Measurements from ENCODE around the gene DHX34. TPM values are rescaled to one million over a fixed set of nuclear protein-coding genes. Genes with fewer than 3 reads are reported as not detected.
"Not testable (repeated sequence)": the region's sequence is repeated elsewhere in the genome, so short reads cannot be mapped to it uniquely, and the experiment has no call there.

The DHX34 gene
- polyA plus RNA-seq, 3 donors = 9.9 to 10.9 (median 10.5) TPM

DNA sequence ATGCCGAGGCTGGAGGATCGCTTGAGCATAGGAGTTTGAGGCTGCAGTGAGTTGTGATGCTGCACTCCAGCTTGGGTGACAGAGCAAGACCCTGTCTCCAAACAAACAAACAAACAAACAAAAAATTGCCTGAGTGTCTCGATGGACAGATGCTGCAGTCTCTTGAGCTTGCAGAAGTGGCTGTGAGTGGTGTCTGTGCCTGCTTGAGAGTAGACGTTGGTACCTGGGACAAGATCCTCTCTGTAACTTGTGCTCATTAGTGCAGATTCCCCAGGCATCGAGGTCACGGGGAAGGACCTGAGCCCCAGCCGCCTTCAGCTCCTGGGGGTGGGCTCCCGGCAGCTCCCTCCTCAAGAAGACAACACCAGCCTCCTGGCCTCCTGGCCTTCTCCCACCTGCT is 25.7 kb upstream of the DHX34 start:
- DNase-seq (ENCODE audit: low read depth in 3 of 3, low spot score in 2 of 3) = no peak

DNA sequence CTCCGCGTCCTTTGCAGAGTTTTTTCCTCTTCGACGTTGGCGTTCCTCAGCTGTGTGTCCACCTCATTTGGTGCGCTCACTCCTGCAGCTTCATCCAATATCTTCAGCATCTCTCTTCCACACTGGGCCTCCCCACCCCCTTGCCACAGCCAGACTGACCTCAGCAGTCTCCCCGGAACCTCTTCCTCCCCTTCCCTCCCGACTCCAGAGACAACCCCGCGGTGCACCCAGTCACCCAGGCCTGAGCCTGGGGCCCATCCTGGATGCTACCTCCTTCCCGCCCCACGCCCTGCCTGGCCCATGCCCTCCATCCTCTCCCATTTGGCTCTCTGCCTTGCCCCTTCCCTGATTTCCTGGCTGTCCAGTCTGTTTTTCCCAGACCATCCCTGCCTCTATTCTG is 25.2 kb upstream of the DHX34 start:
- no peak for DNase-seq (ENCODE audit: low read depth in 3 of 3, low spot score in 2 of 3)

GRCh38 chr19:47324502-47324901 is 24.6 kb upstream of the DHX34 start:
- DNase-seq (ENCODE audit: low read depth in 3 of 3, low spot score in 2 of 3) = no peak

DNA sequence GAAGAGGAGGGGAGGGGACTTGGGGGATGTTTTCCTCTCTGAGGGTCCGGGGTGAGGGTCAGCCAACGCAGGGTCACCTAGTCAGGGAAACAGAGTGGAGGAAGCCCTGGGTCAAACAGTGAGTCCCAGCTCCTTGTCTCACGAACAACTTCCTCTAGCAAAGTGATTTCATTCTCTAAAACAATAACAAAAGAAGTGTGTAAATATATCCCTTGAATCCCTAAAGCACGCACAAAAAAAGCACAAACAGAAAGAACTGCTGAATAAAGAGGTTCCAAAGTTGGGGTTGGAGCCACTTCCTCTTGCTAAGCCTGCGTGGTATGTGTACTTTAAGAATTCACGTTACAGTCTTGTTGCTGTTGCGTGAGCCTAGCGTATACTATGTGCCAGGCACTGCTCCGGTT is 18.6 kb upstream of the DHX34 start:
- DNase-seq (ENCODE audit: low read depth in 3 of 3, low spot score in 2 of 3) = no peak

GRCh38 chr19:47331490-47331889 is 17.6 kb upstream of the DHX34 start:
- no peak for DNase-seq (ENCODE audit: low read depth in 3 of 3, low spot score in 2 of 3)

DNA sequence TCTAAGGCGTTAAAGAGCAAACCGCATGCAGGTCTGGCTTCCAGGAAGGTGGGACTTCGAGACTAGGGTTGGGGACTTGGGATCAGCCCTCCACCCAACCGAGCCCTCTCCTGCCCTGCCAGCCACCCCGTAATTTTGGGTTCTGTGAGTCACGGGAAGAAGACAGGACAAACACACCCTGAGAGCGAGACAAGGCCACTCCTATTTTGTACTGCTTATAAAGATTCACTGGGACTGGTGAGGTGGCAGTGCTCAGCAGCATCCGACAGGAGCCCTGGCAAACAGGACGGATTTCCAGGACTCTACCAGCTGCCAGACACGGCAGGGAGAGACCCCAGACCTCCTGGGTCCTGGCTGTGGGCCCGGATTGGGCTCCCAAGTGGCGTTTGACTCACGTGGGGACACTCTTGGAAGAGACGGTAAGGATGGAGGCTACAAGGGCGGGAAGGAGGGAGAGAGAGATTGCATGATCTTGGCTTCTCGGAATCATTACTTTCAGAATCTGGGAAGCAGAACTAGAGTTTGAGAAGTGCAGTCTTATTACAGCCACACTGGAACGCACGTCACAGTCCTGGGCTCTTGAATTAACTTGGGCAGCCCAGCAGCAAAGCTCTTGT is 17.1 kb upstream of the DHX34 start, which contains the start of gene C5AR2:
TSS of gene C5AR2 (plus strand) at position 245 of the 617 bp plus-strand sequence. CDS start 8,625 bp downstream, outside the sequence.
- DNase-seq (ENCODE audit: low read depth in 3 of 3, low spot score in 2 of 3) = no peak

- DNase-seq (ENCODE audit: low read depth in 3 of 3, low spot score in 2 of 3) = not testable (repeated sequence)
Measured at GRCh38 chr19:47336765-47337718, 12.1 kb upstream of the DHX34 start.

- DNase-seq (ENCODE audit: low read depth in 3 of 3, low spot score in 2 of 3) = no peak
Measured at GRCh38 chr19:47339196-47339880, 9.8 kb upstream of the DHX34 start.

DNA sequence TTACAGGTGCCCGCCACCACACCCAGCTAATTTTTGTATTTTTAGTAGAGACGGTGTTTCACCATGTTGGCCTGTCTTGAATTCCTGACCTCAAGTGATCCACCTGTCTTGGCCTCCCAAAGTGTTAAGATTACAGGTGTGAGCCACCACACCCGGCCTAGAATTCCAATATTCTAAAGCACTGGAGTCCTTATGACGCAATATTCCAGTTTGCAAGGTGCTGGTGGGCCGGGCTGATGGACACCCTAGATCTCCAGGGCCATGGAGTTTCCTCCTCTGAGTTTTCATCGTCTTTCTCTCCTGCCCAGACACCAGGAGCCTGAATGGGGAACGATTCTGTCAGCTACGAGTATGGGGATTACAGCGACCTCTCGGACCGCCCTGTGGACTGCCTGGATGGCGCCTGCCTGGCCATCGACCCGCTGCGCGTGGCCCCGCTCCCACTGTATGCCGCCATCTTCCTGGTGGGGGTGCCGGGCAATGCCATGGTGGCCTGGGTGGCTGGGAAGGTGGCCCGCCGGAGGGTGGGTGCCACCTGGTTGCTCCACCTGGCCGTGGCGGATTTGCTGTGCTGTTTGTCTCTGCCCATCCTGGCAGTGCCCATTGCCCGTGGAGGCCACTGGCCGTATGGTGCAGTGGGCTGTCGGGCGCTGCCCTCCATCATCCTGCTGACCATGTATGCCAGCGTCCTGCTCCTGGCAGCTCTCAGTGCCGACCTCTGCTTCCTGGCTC is 8.5 kb upstream of the DHX34 start:
- DNase-seq (ENCODE audit: low read depth in 3 of 3, low spot score in 2 of 3) = no peak

DNA sequence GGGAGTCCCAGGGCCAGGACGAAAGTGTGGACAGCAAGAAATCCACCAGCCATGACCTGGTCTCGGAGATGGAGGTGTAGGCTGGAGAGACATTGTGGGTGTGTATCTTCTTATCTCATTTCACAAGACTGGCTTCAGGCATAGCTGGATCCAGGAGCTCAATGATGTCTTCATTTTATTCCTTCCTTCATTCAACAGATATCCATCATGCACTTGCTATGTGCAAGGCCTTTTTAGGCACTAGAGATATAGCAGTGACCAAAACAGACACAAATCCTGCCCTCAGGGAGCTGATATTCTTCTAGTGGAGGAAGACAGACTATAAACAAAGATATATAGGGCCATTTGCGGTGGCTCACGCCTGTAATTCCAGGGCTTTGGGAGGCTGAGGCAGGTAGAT is 7.4 kb upstream of the DHX34 start:
- no peak for DNase-seq (ENCODE audit: low read depth in 3 of 3, low spot score in 2 of 3)

GRCh38 chr19:47343194-47343802 is 5.8 kb upstream of the DHX34 start:
- DNase-seq (ENCODE audit: low read depth in 3 of 3, low spot score in 2 of 3) = no peak

- no peak for DNase-seq (ENCODE audit: low read depth in 3 of 3, low spot score in 2 of 3)
Measured at GRCh38 chr19:47344425-47344824, 4.7 kb upstream of the DHX34 start.

- not testable (repeated sequence) for DNase-seq (ENCODE audit: low read depth in 3 of 3, low spot score in 2 of 3)
Measured at GRCh38 chr19:47346024-47346423, 3.1 kb upstream of the DHX34 start.

DNA sequence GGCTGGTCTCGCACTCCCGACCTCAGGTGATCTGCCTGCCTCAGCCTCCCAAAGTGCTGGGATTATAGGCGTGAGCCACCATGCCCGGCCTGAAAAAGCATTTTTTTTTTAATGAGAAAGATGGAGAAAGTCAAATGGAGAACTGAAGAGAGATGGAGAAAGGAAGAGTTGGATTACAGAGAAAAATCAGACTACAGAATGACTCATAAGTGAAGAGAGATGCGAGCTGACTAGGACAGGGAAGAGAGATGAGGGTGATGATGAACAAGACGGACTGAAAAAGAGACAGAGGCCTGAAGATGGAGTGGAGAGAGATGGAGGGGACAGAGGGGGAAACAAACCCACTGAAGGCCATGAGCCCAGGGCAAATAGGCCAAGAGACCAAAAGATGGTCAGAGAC is 1.5 kb downstream of the DHX34 start:
- DNase-seq (ENCODE audit: low read depth in 3 of 3, low spot score in 2 of 3) = no peak

- DNase-seq (ENCODE audit: low read depth in 3 of 3, low spot score in 2 of 3) = no peak
Measured at GRCh38 chr19:47351548-47351947, 2.4 kb downstream of the DHX34 start.

GRCh38 chr19:47352095-47352494 is 3.0 kb downstream of the DHX34 start:
- DNase-seq (ENCODE audit: low read depth in 3 of 3, low spot score in 2 of 3) = no peak

DNA sequence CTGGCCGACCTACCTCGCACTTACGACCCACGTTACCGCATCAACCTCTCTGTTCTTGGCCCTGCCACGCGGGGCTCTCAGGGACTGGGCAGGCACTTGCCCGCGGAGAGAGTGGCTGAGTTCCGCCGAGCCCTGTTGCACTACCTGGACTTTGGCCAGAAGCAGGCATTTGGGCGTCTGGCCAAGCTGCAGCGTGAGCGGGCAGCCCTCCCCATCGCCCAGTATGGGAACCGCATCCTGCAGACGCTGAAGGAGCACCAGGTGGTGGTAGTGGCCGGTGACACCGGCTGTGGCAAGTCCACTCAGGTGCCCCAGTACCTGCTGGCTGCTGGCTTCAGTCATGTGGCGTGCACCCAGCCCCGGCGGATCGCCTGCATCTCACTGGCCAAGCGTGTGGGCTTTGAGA is 4.2 kb downstream of the DHX34 start:
- no peak for DNase-seq (ENCODE audit: low read depth in 3 of 3, low spot score in 2 of 3)

DNA sequence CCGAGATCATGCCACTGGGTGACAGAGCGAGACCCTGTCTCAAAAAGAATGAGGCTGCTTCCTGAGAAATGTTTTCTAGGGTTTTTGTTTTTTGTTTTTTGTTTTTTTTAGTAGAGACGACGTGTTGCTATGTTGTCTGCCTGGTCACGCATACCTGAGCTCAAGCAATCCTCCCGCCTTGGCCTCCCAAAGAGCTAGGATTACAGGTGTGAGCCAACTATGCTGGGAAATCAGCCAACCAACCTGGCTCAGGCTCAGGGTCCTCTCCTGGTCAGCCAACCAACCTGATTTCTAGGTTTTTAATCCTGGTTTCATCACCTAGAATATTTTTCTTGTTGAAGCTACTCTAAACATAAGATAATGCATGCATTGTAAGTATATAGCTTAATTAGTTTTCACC is 7.8 kb downstream of the DHX34 start:
- no peak for DNase-seq (ENCODE audit: low read depth in 3 of 3, low spot score in 2 of 3)

DNA sequence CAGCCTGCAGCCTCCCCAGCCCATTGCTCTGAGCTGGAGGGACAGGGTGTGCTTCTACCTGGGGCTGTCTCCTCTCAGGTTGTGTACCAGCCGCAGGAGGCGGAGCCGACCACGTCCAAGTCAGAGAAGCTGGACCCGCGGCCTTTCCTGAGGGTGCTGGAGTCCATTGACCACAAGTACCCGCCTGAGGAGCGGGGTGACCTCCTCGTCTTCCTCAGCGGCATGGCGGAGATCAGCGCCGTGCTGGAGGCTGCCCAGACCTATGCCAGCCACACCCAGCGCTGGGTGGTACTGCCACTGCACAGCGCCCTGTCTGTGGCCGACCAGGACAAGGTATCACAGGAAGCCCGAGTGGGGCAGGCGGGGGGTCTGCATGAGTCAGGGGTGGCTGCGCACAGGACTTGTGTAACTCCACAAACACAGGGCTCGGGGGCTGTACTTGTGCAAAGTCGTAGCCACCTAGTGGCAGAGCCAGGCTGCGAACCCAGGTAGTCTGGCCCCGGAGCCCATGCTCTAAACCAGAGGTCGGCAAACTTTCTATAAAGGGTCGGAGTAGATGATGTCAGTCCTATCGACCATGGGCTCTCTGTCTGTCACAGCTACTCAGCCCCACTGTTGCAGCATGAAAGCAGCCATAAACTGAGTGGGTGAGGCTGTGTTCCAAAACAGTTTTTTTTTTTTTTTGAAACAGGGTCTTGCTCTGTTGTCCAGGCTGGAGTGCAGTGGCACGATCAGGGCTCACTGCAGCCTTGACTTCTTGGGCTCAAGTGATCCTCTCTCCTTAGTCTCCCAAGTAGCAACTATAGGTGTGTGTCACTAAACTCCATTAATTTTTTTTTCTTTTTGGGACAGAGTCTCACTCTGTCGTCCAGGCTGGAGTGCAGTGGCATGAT is 8.9 kb downstream of the DHX34 start:
- no peak for DNase-seq (ENCODE audit: low read depth in 3 of 3, low spot score in 2 of 3)
